ENCODE data around the gene POC1A.

Gene POC1A

DNA sequence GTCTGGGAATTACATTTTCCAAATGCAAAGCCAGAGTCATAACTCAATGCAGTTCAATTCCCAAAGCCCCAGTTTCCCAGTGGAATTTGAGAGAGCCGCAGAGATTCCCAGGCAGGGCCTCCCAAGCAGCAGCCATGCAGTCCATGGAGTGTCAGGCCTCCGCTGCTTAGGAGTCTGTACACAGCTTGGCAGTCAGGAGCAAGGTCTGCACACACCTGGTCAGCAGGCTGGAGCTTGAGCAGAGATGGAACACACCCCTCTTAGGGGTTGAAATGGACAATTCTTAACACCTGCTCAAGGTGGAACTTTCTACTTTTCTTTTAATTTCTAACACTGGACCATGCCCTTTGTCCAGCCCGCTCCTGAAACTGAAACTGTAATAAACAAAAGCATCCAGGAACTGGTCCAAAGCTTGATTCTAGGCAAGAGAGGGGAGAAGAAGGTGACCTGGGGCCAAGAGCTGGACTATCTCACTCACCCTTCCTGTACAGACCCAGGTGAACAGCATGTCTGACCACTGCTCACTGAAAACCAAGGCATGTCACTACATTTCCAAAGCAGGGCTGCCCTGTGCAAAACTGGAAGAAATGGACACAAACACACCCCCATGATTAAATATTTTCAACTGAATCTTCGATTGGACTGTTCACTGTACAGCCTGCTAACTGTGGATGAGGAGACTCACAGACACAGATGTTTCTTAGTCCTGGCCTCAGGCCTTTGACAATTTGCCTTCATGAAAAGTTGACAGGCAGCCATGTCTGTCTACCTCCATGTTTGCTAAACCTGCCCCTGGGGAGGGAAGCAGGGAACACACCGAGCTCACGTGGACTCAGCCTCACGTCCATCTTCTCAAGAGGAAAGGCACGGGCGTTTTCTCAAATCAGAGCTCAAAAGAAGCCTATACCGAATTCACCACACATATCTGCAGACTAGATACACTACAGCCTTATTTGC is 49.3 kb downstream of the POC1A start:
- DNase-seq (ENCODE audit: low read depth in 2 of 2) = no peak

- DNase-seq (ENCODE audit: low read depth in 2 of 2) = no peak
These were observed 51.3 kb downstream of the POC1A start for GRCh38 chr3:52102934-52103333.

DNA sequence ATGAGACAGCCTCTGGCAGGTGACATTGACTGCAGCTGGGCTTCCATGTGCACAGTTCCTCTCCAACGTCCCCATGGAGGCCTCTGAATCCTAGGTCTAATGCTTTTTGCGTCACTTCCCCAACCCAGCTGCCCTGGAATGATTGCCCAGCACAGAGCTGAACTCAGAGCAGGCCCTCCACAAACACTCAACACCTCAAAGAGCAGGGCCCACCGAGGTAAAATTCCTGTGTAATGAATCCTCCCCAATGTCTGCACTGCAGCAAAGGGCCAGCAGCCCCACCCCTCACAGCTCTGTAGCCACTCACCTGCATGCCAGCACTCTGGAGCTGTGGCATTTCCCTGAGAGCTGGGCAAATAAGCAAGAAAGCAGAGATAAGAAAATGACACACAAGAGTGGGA is 55.2 kb downstream of the POC1A start:
- no peak for DNase-seq (ENCODE audit: low read depth in 2 of 2)

GRCh38 chr3:52097851-52098507 is 56.2 kb downstream of the POC1A start:
- DNase-seq (ENCODE audit: low read depth in 2 of 2) = no peak

DNA sequence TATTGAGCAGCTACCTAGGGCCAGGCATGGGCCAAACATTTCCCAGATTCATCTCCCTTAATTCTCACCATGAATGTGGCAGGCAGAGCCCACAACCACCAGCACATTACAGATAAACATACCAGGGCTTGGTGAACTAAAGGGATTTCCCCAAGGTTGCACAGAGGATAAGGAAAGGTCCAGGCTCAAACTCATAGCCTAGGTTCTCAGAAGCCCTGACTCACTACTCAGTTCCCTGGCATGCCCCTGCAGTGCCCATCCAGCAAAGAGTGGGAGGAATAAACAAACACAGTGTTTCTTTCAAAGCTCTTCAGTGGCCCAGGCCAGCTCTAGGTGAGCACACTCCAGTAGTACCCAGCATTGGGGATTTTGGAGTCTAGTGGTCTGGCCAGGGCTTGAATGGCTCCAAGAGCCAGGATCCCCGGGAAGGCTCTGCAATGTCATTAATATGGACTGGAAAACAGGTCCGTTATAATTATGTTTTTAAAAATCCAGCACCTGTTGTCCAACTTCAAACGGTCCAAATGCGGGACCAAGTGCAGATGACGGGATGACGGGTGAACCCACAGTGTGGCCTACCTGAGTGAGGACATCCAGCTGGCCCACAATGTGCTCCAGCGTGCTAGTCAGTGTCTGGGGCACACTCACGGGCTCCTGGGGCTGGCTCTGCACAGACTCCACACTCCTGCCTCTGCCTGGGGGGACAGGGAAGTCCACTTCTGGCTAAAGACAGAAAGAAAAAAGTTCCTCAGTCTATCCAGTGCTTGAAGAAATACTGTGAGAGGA is 58.0 kb downstream of the POC1A start:
- no peak for DNase-seq (ENCODE audit: low read depth in 2 of 2)

- DNase-seq (ENCODE audit: low read depth in 2 of 2) = no peak
These were observed 59.4 kb downstream of the POC1A start for GRCh38 chr3:52094571-52095485.

GRCh38 chr3:52093756-52094545 is 60.3 kb downstream of the POC1A start:
- no peak for DNase-seq (ENCODE audit: low read depth in 2 of 2)

DNA sequence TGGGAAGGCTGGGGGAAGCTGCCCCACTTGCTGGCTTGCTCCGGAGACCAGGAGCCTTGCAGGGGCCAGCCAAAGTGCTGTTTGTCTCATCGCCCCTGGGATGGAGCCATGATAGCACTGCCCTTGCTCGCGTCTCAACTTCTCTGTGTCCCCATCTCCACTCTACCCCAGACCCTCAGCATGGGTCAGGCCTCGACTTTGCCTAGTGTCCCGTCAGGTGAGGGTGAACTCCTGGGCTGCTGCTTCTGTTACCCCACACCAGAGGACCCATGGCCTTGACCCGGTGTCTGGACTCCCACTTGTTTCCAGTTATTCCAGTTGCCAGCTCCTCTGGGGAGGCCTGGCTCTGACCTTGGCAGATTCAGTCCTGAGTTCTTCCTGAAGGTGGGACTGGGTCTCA is 61.3 kb downstream of the POC1A start:
- DNase-seq (ENCODE audit: low read depth in 2 of 2) = no peak

- DNase-seq (ENCODE audit: low read depth in 2 of 2) = no peak
These were observed 62.0 kb downstream of the POC1A start for GRCh38 chr3:52092271-52092660.

- DNase-seq (ENCODE audit: low read depth in 2 of 2) = no peak
These were observed 62.5 kb downstream of the POC1A start for GRCh38 chr3:52091586-52092270.

GRCh38 chr3:52090933-52091468 is 63.2 kb downstream of the POC1A start:
- DNase-seq (ENCODE audit: low read depth in 2 of 2) = no peak

DNA sequence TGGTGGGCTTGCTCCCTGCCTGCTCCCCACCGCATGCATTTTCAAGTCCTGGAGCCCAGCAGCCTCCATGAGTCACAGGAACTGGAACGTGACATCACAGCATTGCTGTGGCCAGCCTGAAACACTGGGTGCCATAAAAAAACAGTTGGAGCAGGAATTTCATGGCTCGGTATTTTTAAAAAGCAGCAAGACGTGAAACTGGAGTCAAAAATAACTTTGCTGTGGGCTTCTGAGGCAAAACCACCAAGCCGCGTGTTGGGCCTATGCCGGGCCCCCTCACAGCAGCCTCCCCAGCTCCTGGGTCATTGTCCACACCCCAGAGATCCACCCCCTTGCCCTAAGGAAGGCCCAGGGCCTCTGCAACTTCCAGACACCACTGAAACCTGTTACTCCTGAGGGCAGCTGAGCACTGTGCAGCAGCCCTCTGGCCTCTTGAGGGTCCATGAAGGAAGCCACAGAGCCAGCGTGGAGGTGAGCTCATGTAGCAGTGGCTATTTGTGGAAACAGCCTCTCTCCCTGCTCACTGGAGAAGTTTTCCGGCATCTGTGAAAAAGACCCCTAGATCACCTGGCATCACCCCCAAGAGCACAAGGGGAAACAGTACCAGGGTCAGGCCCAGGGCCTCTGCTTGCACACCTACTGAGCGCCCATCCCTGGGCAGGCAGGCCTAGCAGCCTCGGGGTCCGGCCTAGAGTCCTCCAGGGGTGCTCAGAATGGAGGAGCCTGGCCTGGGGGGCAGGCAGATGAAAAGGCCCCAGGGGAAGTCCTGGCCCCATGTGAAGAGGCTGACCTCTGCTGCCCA is 63.9 kb downstream of the POC1A start:
- DNase-seq (ENCODE audit: low read depth in 2 of 2) = no peak

DNA sequence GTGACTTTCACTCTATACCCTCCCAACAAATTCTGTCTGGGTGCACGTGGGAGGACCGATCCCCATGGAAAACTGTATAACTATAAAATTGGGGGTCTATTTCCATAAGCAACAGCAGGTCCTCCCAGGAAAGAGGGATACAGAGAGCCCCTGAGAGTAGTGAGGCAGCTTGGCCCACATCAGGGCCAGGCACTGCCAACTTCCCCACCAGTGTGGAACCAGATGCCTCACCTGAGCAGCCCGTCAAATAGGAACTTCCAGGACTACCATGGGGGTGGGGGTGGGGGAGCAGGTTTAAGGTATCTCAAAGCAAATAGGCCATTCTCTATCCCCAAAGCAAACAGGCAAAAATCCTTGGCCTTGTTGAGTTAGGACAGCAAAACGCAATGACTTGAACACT is 64.5 kb downstream of the POC1A start:
- DNase-seq (ENCODE audit: low read depth in 2 of 2) = no peak

DNA sequence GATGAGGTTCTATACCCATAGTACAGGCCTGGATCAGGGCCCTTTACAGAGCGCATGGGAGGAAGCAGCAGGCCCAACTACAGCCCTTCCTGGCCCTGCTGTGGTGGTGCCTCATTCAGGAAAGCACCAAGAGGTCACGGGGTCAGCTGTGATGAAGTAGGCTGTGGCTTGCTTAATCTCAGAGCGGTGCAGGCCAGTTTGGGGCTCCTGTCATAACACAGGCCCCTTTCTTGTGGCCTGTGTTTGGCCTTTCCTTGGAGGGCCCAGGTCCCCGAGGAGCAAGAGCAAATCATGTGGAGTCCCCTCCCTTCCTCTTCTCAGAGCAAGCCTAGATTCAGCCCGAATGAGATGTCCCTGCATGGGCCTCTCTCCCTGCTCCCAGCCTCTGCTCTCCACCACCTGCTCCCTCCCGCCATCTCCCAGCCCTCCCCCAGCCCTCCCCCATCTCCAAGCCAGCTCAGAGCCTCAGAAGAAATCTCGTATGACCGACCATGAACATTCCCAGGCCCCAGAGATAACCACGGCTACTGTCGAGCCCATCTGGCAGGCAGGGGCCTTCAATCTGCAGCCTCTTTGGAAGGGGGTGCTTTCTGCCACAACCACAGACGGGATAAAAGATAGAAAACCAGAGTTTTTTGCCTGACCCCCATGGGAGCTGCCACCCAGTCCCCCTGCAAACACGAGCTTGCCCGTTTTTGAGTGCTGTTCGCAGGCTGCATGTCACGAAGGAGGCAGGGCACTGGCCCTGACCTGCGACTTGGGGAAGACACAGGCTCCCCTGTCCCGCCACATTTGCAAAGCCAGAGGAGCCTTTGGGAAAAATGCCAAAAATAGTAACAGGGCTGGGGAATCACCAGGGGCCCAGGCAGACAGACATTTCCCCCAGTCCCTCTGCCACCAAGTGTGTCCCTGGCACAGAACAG is 65.5 kb downstream of the POC1A start:
- no peak for DNase-seq (ENCODE audit: low read depth in 2 of 2)

- no peak for DNase-seq (ENCODE audit: low read depth in 2 of 2)
These were observed 66.5 kb downstream of the POC1A start for GRCh38 chr3:52087731-52088130.

- DNase-seq (ENCODE audit: low read depth in 2 of 2) = no peak
These were observed 67.1 kb downstream of the POC1A start for GRCh38 chr3:52086976-52087663.

- no peak for DNase-seq (ENCODE audit: low read depth in 2 of 2)
These were observed 67.8 kb downstream of the POC1A start for GRCh38 chr3:52086461-52086860.
